DOHH2 (cell line): ENCODE data around the gene CALML3.

Experiments used
- H3F3A ChIP-seq: fragments of 200-600 bp; sonication (generic), shearing (Covaris generic); 2 replicates; pipeline ENCODE4 v1.6.0; 2016; ENCODE audit warnings: antibody characterized with exemption, mild to moderate bottlenecking; ENCODE audit not compliant: control insufficient read depth, insufficient read depth
- H3K27ac ChIP-seq: fragments of 200-600 bp; sonication (generic); 2 replicates; pipeline ENCODE4 v1.5.1; 2014; ENCODE audit warnings: low read depth, mild to moderate bottlenecking, low read length, moderate library complexity
- H3K27me3 ChIP-seq: fragments of 200-600 bp; sonication (generic); 2 replicates; pipeline ENCODE4 v1.6.1; 2014; ENCODE audit warnings: mild to moderate bottlenecking, low read length, mixed read lengths; ENCODE audit not compliant: control insufficient read depth
- H3K36me3 ChIP-seq: fragments of 200-600 bp; sonication (generic); 2 replicates; pipeline ENCODE4 v1.6.1; 2014; ENCODE audit warnings: mild to moderate bottlenecking, low read length, moderate library complexity, mixed read lengths; ENCODE audit not compliant: control insufficient read depth
- H3K4me1 ChIP-seq: fragments of 200-600 bp; sonication (generic); 2 replicates; pipeline ENCODE4 v1.6.1; 2014; ENCODE audit warnings: mild to moderate bottlenecking, low read length, mixed read lengths; ENCODE audit not compliant: control insufficient read depth
- H3K4me2 ChIP-seq: fragments of 200-600 bp; sonication (generic); 2 replicates; pipeline ENCODE4 v1.6.0; 2014; ENCODE audit warnings: mild to moderate bottlenecking, low read length, moderate library complexity
- H3K4me3 ChIP-seq: fragments of 200-600 bp; sonication (generic); 2 replicates; pipeline ENCODE4 v1.5.1; 2014; ENCODE audit warnings: mild to moderate bottlenecking, low read length, mixed read lengths
- H3K79me2 ChIP-seq: fragments of 200-600 bp; sonication (generic); 2 replicates; pipeline ENCODE4 v1.6.1; 2014; ENCODE audit warnings: mild to moderate bottlenecking, low read length, mixed read lengths; ENCODE audit not compliant: control insufficient read depth
- H3K9me2 ChIP-seq: fragments of 200-600 bp; sonication (generic); replicated peaks from 2 replicates; pipeline ENCODE4 v1.6.1; 2014; ENCODE audit warnings: mild to moderate bottlenecking, low read length, mixed read lengths; ENCODE audit not compliant: control insufficient read depth
- H3K9me3 ChIP-seq: fragments of 200-600 bp; sonication (generic); 2 replicates; pipeline ENCODE4 v1.6.1; 2014; ENCODE audit warnings: antibody characterized with exemption, low read length, mixed read lengths; ENCODE audit not compliant: control insufficient read depth, insufficient read depth
- H4K20me1 ChIP-seq: fragments of 200-600 bp; sonication (generic); 2 replicates; pipeline ENCODE4 v1.6.0; 2014; ENCODE audit warnings: low read depth, mild to moderate bottlenecking, antibody characterized with exemption, low read length, moderate library complexity; ENCODE audit not compliant: control insufficient read depth, insufficient read depth
- EZH2phosphoT487 ChIP-seq: fragments of 200-600 bp; sonication (generic); IDR thresholded peaks from 2 replicates; pipeline ENCODE4 v1.6.1; 2017; ENCODE audit warnings: borderline replicate concordance, mild to moderate bottlenecking, antibody characterized with exemption, low read length, moderate library complexity, mixed read lengths
- TF ChIP-seq, protein P1 (sequence below): fragments of 200-600 bp; sonication (generic); IDR thresholded peaks from one replicate; pipeline ENCODE4 v1.5.1; 2014; ENCODE audit warnings: antibody characterized with exemption, mild to moderate bottlenecking, low read depth, low read length; ENCODE audit not compliant: poor library complexity, severe bottlenecking

Gene CALML3

DNA sequence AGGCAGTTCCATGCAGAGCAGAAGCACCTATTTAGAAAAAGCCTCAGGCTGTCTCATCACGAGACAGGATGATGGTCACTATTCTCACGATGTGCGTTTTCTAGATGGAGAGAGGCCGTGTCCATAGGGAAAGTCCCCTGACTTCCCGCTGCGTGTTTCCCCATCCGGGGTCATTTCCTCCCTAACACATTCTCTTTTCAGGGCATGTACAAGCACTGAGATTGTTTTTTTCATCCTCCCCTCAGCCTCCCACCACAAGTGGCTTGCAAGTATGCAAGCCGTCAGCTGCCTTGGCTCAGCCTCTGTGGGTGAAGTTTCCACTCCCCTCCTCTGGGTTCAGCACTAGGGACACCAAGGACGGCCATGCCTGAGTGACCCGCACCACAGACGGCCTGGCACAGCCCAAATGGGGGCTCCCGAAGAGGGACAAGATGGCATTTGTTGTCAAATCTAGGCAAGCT, 22.7 kb upstream of the CALML3 start:
- no peak overlapping the region for H3K4me3 ChIP-seq
- peaks cover 27% of the 10 kb centered on the region for H3K27me3 ChIP-seq
- H3F3A ChIP-seq, result no peaks in the 10 kb centered on the region
- no peaks in the 10 kb centered on the region for H3K9me2 ChIP-seq
- H3K9me3 ChIP-seq, result no peaks in the 10 kb centered on the region
- H3K4me2 ChIP-seq, result no peak overlapping the region
- no peaks in the 10 kb centered on the region for H3K79me2 ChIP-seq
- TF ChIP-seq, protein P1, sequence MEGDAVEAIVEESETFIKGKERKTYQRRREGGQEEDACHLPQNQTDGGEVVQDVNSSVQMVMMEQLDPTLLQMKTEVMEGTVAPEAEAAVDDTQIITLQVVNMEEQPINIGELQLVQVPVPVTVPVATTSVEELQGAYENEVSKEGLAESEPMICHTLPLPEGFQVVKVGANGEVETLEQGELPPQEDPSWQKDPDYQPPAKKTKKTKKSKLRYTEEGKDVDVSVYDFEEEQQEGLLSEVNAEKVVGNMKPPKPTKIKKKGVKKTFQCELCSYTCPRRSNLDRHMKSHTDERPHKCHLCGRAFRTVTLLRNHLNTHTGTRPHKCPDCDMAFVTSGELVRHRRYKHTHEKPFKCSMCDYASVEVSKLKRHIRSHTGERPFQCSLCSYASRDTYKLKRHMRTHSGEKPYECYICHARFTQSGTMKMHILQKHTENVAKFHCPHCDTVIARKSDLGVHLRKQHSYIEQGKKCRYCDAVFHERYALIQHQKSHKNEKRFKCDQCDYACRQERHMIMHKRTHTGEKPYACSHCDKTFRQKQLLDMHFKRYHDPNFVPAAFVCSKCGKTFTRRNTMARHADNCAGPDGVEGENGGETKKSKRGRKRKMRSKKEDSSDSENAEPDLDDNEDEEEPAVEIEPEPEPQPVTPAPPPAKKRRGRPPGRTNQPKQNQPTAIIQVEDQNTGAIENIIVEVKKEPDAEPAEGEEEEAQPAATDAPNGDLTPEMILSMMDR, result no peak
- no peak for TF ChIP-seq EZH2phosphoT487
- H4K20me1 ChIP-seq, result no peaks in the 10 kb centered on the region
- no peaks in the 10 kb centered on the region for H3K4me1 ChIP-seq
- H3K27ac ChIP-seq, result no peak overlapping the region
- H3K36me3 ChIP-seq, result no peaks in the 10 kb centered on the region

DNA sequence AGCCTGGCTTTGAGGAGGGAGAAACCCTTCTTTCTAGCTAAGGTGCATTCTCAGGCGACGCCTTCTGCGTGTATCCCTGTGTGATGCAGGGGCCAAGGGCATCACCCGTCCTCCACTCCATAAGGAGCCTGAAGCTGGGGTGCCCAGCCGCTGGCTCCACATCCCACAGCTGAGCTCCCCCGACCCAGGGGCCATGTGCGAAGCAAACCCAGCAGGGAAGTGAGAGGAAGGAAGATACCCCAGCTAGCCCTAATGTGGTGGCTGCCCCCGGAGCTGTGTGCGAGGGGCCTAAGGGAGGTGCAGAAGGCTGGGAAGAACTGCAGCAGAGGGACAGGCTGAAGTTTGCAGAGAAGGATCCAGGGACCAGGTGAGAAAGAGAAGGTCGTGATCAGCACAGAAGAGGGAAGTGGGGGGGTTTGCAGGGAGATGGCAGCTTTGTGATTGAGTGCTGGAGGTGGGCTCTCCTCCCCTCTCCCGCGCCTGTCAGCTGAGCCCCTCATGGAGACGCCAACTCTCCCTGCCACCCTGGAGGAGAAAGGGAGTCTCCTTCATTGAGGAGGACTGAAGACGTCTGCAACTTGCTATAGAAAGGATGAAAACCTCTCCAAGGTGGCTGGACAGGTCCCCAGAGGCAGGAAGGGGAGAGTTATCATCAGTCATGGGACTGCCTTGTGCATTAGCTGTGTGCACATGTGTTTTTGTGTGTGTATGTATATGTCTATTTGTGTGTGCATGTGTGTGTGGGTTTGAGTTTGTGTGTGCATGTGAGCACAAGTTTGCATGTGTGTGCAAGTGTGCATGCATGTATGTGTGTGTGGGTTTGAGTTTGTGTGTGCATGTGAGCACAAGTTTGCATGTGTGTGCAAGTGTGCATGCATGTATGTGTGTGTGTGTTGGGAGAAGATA, 21.9 kb upstream of the CALML3 start:
- Histone ChIP-seq H3K4me2 (no peak overlapping the region), H3K79me2 (no peaks in the 10 kb centered on the region), H3K27ac (no peak overlapping the region), H3K4me3 (no peak overlapping the region), H3K27me3 (peaks cover 27% of the 10 kb centered on the region), H3K9me2 (no peaks in the 10 kb centered on the region), H3K9me3 (no peaks in the 10 kb centered on the region), H3F3A (no peaks in the 10 kb centered on the region), H4K20me1 (no peaks in the 10 kb centered on the region), H3K36me3 (no peaks in the 10 kb centered on the region), H3K4me1 (no peaks in the 10 kb centered on the region)
- no peak for TF ChIP-seq EZH2phosphoT487
- TF ChIP-seq, protein P1, result no peak

DNA sequence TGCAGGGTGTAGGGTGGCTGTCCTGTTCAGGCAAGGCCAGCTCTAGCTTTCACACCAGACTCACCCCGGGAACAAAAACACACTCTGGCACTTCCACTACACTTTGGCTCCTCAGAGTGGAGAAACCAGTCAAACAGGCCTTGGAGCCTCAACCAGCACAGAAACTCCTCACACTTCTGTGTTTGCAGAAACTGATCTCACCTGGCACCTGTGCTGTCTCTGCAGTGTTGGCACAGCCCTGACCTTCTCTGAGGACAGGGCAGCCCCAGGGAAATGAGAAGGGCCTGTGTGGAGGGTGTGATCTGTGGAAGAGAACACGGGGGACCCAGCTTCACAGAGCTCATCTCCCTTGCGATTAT, 21.3 kb upstream of the CALML3 start:
- Histone ChIP-seq H3K9me2 (no peaks in the 10 kb centered on the region), H3K4me3 (no peak overlapping the region), H3F3A (no peaks in the 10 kb centered on the region), H3K79me2 (no peaks in the 10 kb centered on the region), H3K4me1 (no peaks in the 10 kb centered on the region), H4K20me1 (no peaks in the 10 kb centered on the region), H3K36me3 (no peaks in the 10 kb centered on the region), H3K4me2 (no peak overlapping the region), H3K9me3 (no peaks in the 10 kb centered on the region), H3K27ac (no peak overlapping the region), H3K27me3 (peaks cover 27% of the 10 kb centered on the region)
- TF ChIP-seq, protein P1, result no peak
- TF ChIP-seq EZH2phosphoT487, result no peak
